Endometrium (tissue), 2 donors: ENCODE data around the gene LPAR3.

Experiments used
- FAIRE-seq: peaks from 2 replicates; lab custom pipeline; 2012; peaks lifted over from hg19 to GRCh38; lab: Jason Lieb, UNC
- donor health status: control.
- donor health status: control.

The LPAR3 gene

DNA sequence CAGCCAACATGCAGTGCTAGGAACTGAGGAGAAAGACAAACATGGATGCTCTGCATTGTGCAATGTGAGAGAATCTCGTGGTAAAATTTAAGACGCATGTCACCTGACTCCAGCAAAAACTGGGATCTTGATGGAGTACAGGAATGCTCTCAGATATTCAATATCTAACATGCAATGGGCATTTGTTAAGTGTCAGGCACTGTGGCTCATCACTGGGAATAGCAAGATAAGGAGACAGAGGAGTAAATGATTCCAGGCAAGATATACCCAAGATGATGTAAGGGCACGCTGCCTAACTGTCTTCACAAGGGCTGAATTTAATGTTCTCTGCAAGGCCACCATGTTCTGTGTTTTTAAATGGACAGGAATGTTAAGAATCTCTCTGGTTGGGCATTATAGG is 67.8 kb downstream of the LPAR3 start:
- no peak for FAIRE-seq

DNA sequence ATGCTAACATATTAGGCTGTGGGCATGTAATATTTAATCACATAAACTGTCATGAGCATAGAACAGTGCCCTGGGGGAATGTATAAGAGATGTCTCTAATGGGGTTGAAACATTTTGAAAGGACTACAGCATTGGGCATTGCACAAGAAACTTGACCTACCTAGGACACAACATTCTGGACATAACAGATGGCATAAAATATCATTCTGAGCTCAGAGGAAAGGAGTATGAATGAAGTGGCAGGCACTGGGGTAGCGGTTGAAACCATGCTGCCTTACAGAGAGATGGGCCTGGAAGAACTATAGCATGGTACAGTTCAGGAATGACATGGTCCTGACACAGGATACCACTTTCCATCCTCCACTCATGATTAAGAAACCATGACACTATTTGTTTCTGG is 69.0 kb downstream of the LPAR3 start:
- FAIRE-seq = no peak

- peak; percentile 23 for FAIRE-seq
These were observed 69.5 kb downstream of the LPAR3 start for GRCh38 chr1:84823511-84823910.

- FAIRE-seq = no peak
These were observed 82.7 kb downstream of the LPAR3 start for GRCh38 chr1:84810343-84810742.

GRCh38 chr1:84809023-84809422 is 84.0 kb downstream of the LPAR3 start:
- no peak for FAIRE-seq

DNA sequence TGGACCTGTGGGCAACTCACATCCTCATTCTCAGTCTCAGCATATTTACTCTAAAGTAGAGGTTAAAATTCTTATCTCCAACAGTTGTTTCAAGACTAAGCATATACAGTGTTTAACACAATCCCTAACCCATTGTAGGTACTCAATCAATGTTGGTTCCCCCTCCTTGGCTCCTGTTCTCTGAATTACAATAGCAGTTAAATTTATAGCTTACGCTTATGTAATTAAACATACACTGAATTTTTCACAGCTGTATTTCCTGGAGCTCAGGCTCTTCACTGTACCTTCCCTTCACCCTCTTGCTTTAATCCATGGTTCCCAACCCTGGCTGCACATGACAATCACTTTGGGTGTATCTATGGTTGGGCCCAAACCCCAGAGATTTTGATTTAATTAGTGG is 89.4 kb downstream of the LPAR3 start:
- FAIRE-seq = no peak

DNA sequence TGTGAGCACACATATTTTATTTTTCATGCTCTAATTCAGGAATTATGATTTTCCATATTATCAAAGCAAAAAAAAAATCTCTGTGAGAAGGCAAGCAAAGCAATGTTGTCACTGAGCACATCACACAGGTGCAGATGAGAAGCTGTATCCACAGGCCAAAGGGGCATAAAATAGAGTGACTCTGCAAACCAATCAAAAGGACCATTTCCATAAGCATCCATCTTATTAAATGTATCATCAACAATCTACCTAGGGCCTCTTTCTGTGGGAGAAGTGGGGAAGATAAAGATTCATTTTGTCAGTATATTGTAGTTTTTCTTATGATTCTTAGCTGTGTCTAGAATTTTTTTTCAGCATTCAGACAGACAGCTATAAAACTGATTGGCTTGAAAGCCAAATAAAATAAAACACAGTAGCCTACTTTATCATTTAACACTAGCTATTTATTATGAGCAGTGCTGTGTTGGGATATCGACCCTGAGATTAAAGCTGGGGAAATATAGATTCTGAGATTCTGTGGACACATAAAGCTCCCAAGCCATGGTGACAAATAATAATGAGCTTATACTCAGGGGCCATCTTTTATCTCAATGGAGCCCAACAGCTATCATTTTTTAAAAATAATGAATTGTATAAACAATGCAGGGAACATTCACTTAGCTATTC is 90.3 kb downstream of the LPAR3 start:
- no peak for FAIRE-seq

DNA sequence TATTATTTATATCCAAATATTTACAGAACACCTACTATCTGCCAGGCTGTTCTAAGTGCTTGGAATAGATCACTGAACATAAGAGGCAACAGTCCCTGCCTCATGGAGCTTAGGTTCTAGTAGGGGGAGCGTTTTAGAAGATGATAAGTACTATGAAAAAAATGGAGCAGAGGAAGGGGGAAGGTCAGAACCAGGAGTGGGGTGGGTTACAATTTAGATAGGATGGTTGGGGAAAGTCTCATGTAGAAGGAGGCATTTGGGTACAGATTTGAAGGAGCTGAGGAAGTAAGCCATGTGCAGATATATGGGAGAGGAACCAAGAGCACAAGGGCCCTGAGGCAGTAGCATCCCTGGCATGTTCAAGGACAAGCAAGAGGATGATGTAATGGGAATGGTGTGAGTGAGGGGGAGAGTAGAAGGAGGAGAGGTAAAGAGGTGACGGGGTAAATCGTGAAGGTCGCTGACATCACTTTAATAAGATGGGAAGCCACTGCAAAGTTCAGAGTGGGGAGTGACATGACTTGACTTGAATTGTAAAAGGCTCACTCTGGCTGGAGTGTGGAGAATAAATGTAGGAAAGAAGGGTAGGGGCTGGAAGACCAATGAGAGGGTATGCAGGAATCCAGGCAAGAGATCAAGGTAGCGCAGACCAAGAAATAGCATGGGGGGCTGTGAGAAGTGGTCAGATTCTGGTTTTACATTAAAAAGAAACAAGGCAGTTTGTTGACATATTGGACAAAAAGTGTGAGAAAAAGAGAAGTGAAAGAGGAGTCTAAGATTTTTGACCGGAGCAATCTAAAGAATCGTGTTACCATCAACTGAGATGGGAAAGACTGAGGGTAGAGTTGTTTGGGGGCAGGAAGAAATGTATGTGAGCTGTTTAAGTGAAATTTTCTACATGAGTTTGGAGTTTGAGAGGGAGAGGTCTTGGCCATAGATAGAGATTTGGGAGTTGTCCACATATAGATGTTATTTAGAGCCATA is 92.6 kb downstream of the LPAR3 start:
- FAIRE-seq = no peak

DNA sequence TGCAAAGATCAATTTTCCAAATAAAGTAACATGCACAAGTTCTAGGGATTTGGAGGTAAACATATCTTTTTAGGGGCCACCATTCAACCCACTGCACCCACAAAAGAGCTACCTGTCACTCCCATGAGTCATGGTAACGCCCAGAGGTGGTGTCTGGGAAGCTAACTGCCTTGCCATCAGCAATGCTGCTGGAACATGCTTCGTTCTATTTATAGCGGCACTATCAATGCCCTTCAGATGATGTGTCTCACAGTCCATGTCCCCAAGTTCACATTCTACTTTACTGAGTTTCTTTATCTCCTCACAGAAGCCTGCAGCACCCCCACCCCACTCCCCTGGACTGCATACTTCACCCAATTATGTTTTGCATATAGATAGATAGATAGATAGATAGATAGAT is 95.4 kb downstream of the LPAR3 start:
- FAIRE-seq = no peak

- no peak for FAIRE-seq
These were observed 96.9 kb downstream of the LPAR3 start for GRCh38 chr1:84795966-84796600.

DNA sequence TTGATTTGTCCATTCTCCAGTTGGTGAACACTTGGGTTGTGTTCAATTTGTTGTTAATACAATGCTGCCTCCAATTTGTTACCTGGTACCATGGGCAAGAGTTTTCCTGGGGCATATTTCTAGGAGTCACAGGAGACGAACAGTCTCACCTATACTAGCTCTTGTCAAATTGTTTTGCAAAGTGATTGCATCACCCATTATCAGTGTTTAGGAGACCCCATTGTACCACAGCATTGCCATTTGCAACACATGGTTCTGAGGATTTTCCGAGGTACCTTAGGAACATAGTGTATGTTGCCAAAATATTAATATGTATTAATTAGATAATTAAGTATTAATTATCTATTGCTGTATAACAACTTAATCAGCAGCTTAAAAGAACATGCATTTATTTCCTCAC is 97.8 kb downstream of the LPAR3 start:
- no peak for FAIRE-seq

DNA sequence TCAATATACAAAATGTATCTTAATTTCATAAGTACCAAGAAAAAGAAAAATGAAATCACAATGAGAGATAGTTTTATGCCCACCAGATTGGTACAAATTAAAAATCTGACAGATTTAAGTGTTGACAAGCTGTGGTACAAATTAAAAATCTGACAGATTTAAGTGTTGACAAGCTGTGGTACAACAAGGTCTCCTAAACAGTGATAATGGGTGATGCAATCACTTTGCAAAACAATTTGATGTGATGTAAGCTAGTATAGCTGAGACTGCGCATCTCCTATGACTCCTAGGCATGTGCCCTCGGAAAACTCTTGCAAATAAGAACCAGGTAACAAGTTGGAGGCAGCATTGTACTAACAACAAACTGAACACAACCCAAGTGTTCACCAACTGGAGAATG is 100.6 kb downstream of the LPAR3 start:
- FAIRE-seq = no peak

GRCh38 chr1:84789014-84789413 is 104.0 kb downstream of the LPAR3 start:
- FAIRE-seq = no peak

DNA sequence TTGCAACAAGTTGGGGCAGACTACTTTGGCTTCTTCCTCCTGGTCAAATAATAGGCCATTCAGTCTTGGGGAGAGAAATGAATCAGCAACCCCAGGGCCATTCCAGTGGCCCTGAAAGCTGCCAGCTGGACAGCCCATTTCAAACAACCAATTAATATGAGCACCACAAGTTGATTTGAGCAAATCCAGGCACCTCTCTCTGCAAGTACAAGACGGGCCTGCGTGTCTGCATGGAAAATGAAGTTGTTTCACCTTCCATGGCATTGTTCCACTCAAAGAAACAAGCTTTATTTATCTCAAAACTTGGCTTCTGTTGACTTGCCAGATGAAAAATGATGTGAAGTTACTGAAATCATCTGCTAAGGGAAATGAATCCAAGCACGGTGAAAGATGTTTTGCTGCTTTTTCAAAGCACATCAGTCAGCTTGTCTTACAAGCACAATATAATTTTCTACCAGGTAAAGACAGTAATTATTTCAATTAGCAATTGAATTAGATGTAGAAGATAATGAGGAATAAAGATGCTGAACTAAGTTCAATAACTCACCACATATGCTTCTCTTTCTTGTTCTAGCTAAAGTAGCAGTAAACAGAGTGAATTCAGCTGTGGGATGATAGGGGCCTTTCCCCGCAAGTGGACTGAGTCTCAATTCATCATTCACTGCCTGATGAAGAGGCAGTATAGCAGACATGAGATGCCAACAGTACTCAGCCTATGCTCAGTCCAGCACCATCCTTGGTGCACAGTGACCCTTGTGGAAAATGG is 107.6 kb downstream of the LPAR3 start:
- no peak for FAIRE-seq

DNA sequence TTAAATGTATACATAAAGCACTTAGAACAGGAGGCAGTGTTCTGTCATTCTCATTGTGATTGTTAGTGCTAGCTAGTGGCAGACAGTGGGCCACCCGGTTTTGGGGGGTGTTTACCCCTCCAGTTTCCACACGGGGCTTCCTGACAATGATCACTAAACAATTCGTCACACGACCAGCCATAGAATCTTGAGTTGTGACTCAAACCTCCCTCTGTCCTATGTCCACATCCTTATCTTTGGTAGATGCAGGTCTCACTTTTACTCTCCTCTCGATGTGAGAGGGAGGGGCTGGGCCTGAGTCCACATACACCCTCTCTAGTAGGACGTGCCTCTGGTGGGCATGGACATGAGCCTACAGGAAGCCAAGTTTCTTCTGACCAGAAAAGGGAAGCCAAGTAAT is 110.1 kb downstream of the LPAR3 start:
- FAIRE-seq = no peak

DNA sequence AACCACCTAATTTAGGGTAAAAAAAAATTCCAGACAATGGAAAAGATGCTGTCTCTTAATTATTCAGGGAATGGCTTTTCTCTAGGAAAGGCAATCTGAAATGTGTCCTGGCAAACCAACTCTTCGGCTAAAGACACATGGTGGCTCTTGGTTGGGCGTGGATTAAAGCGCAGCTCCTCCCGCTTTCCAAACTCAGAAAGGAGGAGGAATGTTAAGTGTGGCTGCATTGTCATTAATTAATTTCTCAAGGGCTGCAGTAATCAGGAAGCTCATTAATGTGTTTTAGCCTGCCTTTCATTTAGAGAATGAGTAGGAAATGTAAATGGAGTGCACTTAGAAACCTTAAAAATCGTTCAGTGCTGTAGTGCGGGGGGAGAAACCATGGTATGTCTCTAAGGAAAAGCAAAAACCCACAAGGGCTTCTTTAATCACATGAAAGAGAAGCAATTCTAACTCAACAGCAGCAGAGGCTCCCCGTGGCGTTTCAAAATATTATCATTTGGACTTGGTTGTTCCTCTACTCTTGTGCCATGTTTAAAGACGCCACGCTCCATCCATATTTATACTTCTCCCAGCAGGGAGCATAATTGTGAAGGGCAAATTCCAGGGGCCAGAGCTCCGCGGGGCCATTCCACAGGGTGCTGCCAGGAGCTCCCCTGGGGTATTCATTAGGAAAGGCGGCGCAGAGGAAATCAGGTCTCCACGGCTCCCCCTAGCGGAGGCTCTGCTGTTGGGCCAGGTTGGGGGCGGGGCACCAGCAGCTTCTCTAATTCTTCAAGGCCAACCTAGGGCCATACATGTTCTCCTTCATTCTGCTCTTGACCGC is 110.8 kb downstream of the LPAR3 start:
- no peak for FAIRE-seq

GRCh38 chr1:84780000-84780716 is 112.8 kb downstream of the LPAR3 start:
- no peak for FAIRE-seq

DNA sequence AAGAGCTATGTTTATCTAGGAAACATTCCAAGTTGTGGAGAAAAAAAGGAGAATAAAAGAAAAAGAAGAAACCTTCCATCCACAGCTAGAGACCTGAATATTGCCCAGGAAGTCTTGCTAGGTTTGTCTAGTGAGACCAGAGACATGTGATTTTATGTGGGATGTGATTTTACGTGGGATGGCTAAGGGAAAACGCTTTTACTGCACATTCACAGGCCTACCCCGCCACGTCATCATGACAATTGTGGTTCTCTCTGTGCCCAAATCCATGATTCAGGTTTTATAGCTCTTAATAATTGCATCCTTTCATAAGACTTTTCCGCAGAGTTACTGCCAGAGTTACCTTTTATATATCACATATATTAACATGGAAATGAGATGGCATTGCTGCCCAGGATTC is 116.4 kb downstream of the LPAR3 start:
- FAIRE-seq = no peak

GRCh38 chr1:84775535-84775920 is 117.5 kb downstream of the LPAR3 start:
- FAIRE-seq = no peak

GRCh38 chr1:84774669-84775534 is 118.1 kb downstream of the LPAR3 start:
- FAIRE-seq = no peak
